Measurements from ENCODE around the gene JAK2. TPM values are rescaled to one million over a fixed set of nuclear protein-coding genes. Genes with fewer than 3 reads are reported as not detected.

The JAK2 gene
- total RNA-seq, 1 donor from 2014 or later, result 5.8 TPM

DNA sequence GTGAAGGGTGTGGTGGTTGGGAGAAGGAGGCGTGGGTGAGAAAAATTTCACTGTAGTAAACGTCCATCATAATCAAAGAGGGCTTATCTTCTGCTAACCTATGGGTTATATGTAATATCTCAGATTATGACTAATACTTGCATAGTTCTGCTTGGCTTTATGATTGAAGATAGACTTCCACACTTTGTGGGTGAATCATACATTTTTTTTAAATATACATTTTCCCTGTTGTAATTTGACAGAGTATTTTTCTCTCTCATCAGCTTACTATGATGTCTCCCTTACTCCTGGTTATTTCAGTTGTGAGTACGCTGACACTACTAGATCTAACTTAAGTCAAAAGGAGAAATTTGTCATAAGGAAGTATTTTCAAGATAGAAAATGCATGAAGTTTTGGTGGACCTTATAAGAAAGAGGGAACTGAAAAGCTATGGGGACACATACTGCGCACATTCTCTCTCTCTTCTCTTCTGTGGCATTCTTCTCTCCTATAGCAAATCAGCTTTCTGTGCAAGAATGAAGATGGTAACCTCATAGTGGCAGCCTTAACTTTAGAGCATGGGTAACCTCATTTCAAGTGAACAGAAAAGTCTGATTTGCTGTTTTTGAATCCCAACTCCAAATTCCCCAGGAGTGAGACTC, 4.9 kb upstream of the JAK2 start:
- DNase-seq, result no peak
- H3K27ac Mint-ChIP-seq (ENCODE audit: unreplicated experiment), result no peak overlapping the region
- peaks cover 2% of the 10 kb centered on the region for H3K27me3 Mint-ChIP-seq (ENCODE audit: unreplicated experiment)
- H3K9me3 Mint-ChIP-seq (ENCODE audit: unreplicated experiment), result peaks cover 2% of the 10 kb centered on the region
- H3K4me1 Mint-ChIP-seq (ENCODE audit: low read depth, unreplicated experiment), result peaks cover 4% of the 10 kb centered on the region
- H3K36me3 Mint-ChIP-seq (ENCODE audit: unreplicated experiment), result no peaks in the 10 kb centered on the region
- TF ChIP-seq, protein P1, sequence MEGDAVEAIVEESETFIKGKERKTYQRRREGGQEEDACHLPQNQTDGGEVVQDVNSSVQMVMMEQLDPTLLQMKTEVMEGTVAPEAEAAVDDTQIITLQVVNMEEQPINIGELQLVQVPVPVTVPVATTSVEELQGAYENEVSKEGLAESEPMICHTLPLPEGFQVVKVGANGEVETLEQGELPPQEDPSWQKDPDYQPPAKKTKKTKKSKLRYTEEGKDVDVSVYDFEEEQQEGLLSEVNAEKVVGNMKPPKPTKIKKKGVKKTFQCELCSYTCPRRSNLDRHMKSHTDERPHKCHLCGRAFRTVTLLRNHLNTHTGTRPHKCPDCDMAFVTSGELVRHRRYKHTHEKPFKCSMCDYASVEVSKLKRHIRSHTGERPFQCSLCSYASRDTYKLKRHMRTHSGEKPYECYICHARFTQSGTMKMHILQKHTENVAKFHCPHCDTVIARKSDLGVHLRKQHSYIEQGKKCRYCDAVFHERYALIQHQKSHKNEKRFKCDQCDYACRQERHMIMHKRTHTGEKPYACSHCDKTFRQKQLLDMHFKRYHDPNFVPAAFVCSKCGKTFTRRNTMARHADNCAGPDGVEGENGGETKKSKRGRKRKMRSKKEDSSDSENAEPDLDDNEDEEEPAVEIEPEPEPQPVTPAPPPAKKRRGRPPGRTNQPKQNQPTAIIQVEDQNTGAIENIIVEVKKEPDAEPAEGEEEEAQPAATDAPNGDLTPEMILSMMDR (IDR thresholded peaks at IDR 0.05; ENCODE audit: partially characterized antibody, unreplicated experiment), result no peak
- no peak overlapping the region for H3K4me3 Mint-ChIP-seq (ENCODE audit: unreplicated experiment)

DNA sequence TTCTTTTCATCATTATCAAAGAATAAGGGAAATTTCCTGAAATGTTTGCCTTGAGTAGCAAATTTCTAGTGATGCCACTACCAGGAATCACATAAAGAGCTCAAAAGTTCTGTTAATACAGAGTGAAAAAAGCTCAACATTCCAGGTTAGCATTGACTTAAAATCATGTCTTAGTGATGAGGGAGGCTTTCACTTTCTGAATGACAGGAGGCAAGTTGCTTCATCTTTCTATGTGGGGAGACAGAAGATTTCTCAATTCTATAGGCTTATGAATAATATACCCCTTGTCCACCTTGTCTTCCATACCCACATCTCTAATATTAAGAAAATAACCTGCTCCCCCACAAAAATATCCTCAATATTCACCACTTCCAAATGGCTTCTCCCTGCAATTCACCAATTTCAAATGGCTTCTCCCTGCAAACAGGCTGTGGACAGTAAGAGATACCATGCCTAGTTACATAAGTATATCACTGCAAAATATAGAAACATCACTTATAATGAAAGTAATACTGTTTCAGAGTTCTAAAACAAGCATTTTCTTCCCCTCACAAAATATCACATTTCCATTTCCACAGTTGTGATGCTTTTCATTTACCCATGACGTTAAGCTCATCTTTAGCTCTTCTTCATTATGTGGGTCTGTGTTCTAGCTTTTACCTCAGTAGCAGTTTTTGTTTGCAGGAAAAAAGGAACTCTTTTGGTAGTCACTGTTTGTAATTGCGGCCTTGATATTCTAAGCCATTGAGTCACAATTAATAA, 2.2 kb upstream of the JAK2 start:
- TF ChIP-seq, protein P1 (IDR thresholded peaks at IDR 0.05; ENCODE audit: partially characterized antibody, unreplicated experiment), result no peak
- no peak overlapping the region for H3K27ac Mint-ChIP-seq (ENCODE audit: unreplicated experiment)
- H3K4me3 Mint-ChIP-seq (ENCODE audit: unreplicated experiment), result no peak overlapping the region
- peaks cover 10% of the 10 kb centered on the region for H3K4me1 Mint-ChIP-seq (ENCODE audit: low read depth, unreplicated experiment)
- no peaks in the 10 kb centered on the region for H3K36me3 Mint-ChIP-seq (ENCODE audit: unreplicated experiment)
- DNase-seq, result no peak
- H3K9me3 Mint-ChIP-seq (ENCODE audit: unreplicated experiment), result peaks cover 9% of the 10 kb centered on the region
- H3K27me3 Mint-ChIP-seq (ENCODE audit: unreplicated experiment), result peaks cover 9% of the 10 kb centered on the region

DNA sequence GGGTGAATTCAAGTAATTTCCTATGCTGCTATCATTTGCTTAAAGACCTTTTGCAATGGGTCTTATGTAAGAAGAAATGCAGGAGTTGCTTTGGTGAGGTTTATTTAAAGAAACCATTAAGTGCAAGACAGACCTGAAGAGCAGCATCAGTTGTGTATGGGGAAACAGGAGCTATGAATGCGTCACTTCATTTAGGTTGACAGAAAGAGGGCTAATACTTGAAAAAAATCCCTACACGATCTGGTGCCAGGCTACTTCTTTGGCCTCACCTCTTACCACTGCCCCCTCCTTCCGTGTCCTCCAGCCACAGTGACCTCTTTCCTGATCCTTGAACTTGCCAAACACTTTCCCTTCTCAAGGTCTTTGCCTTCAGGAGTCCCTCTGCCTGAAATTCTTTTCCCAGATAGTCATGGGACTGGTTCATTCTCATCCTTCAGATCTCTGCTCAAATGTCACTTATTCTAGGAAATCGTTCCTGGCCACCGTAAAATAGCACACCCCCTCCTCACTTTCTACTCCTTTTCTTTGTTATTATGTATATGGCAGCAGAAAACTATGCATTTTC, 1.4 kb upstream of the JAK2 start:
- Mint-ChIP-seq H3K9me3 (ENCODE audit: unreplicated experiment) (peaks cover 9% of the 10 kb centered on the region), H3K36me3 (ENCODE audit: unreplicated experiment) (no peaks in the 10 kb centered on the region), H3K4me1 (ENCODE audit: low read depth, unreplicated experiment) (peaks cover 10% of the 10 kb centered on the region), H3K4me3 (ENCODE audit: unreplicated experiment) (peak overlapping the region; percentile 96), H3K27me3 (ENCODE audit: unreplicated experiment) (peaks cover 9% of the 10 kb centered on the region), H3K27ac (ENCODE audit: unreplicated experiment) (peak overlapping the region; percentile 98)
- no peak for DNase-seq
- TF ChIP-seq, protein P1 (IDR thresholded peaks at IDR 0.05; ENCODE audit: partially characterized antibody, unreplicated experiment), result no peak

DNA sequence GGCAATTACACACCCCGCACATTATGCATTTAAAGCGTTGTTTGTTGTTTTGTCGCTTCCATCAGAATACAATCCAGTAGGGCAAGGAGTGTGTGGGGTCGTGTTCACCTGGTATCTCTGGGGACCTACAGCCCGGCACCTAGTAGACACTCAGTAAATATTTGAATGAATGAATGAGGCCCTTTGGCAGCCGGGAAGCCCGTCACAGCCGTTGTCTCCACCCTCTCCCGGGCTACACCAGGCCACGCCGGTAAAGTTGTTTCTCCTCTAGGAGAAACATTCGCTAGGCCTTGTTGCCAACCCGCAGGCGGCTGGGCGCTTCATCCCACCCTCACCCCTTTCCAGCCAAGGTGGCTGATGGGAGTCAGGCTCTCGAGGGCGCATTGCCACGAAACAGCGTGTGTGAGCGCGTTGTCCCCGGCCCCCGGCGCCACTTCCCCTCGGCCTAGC, 876 bp upstream of the JAK2 start:
- peaks cover 9% of the 10 kb centered on the region for H3K9me3 Mint-ChIP-seq (ENCODE audit: unreplicated experiment)
- peaks cover 10% of the 10 kb centered on the region for H3K4me1 Mint-ChIP-seq (ENCODE audit: low read depth, unreplicated experiment)
- no peaks in the 10 kb centered on the region for H3K36me3 Mint-ChIP-seq (ENCODE audit: unreplicated experiment)
- peak overlapping the region; percentile 96 for H3K4me3 Mint-ChIP-seq (ENCODE audit: unreplicated experiment)
- DNase-seq, result no peak
- H3K27me3 Mint-ChIP-seq (ENCODE audit: unreplicated experiment), result peaks cover 9% of the 10 kb centered on the region
- TF ChIP-seq, protein P1 (IDR thresholded peaks at IDR 0.05; ENCODE audit: partially characterized antibody, unreplicated experiment), result no peak
- peak overlapping the region; percentile 98 for H3K27ac Mint-ChIP-seq (ENCODE audit: unreplicated experiment)

Measured in glutamatergic neuron (in vitro differentiated cells).